GM18861 (cell line): Measurements from ENCODE around the gene OR8D1.
"Not testable (repeated sequence)": the region's sequence is repeated elsewhere in the genome, so short reads cannot be mapped to it uniquely, and the experiment has no call there.

Experiments used
- ATAC-seq: cut with Tn5 transposase; IDR thresholded peaks from one replicate; pipeline ENCODE4 v1.9.1; 2021; ENCODE audit not compliant: unreplicated experiment

OR8D1 gene

GRCh38 chr11:124294687-124295086, 19.1 kb downstream of the OR8D1 start:
- ATAC-seq = no peak

- ATAC-seq = no peak
Observed at GRCh38 chr11:124285610-124286344, 28.0 kb downstream of the OR8D1 start.

GRCh38 chr11:124278261-124278660, 35.5 kb downstream of the OR8D1 start:
- ATAC-seq = no peak

GRCh38 chr11:124277804-124278203, 35.9 kb downstream of the OR8D1 start:
- ATAC-seq = no peak

- no peak for ATAC-seq
Observed at GRCh38 chr11:124277207-124277606, 36.5 kb downstream of the OR8D1 start.

GRCh38 chr11:124276081-124276480, 37.7 kb downstream of the OR8D1 start:
- ATAC-seq = no peak

- ATAC-seq = no peak
Observed at GRCh38 chr11:124274000-124274399, 39.7 kb downstream of the OR8D1 start.

- not testable (repeated sequence) for ATAC-seq
Observed at GRCh38 chr11:124270886-124271285, 42.9 kb downstream of the OR8D1 start.

- ATAC-seq = not testable (repeated sequence)
Observed at GRCh38 chr11:124265041-124265440, 48.7 kb downstream of the OR8D1 start.

GRCh38 chr11:124256076-124256475, 57.7 kb downstream of the OR8D1 start, which contains the start of gene OR8G5:
TSS of gene OR8G5 (plus strand) at chr11:124256376. CDS start at chr11:124264932, 8,556 bp downstream.
- ATAC-seq = no peak
